Stimulated activated CD4-positive, alpha-beta T cell treated with anti-CD3 and anti-CD28 coated beads, Interleukin-15, amount 100 ng/mL, for 48 hours (primary cell): ENCODE results near the gene TTC13.

Experiments used
- DNase-seq, 2 donors: peaks; one replicate each; pipeline ENCODE4 v3.0.0-alpha.2; 2020; ENCODE audit warnings: low read depth in 2 of 2

The TTC13 gene

DNA sequence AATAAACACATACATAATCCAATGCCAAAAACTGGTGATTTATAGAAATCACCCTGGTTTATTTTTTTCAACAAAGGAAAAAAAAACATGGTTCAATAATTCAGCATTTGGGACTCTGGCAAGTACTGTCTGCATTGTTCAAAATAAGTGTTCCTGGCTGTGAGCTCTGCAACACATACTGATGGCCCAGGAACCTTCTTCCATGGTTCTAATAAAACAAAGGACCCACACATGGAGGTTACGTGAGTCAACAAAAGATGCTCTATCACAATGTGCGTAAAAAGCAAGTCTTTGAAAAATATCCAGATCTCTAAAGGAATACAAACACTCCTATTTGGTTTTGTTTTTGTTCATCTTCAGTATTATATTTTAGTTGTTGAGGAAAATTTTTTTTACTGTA, 72.4 kb downstream of the TTC13 start:
- no peak for DNase-seq

DNA sequence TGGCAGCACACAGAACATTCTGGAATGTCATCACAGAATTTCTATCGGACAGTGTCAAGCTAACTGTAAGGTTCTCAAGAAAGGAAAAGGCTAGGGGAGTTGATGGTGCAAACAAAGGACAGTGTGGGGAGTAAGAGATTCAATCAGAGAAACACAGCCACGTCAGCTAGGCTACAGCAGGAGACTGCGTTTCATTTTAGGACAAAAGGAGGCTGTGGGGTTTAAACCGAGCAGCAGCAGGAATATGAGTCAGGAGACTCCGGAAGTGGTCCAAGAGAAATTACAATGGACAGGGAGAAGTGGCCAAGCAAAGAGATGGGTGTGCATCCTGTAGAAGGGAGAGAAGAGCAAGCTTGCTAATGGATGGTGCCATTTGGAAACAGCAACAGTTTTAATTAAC, 72.9 kb downstream of the TTC13 start:
- no peak for DNase-seq

DNA sequence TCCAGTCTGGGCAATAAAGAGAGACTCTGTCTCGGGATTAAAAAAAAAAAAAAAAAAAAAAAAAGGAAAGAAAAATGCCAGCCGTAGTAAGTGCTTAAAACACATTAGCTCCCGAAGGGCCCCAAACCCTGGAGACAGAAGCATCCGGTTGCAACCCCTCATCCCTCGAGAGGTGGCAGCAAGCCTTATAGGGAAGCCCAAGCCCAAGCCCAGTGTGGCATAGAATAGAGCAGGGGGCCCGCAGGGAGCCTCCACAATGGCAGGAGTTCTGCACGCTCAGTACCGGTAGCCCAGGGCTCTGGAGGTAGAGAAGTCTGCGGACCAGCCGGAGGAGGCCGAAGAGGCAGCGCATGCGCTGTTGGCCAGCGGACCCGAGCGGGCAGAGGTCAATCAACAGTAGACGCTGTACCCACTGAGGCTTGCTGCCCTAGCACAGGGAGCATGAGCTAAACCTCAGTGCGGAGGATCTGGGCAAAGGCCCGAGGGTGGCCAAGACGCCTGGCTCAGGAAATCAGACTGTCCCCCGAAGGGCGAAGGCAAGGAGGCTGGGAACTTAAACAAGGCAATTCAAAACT, 76.2 kb downstream of the TTC13 start:
- DNase-seq = no peak

DNA sequence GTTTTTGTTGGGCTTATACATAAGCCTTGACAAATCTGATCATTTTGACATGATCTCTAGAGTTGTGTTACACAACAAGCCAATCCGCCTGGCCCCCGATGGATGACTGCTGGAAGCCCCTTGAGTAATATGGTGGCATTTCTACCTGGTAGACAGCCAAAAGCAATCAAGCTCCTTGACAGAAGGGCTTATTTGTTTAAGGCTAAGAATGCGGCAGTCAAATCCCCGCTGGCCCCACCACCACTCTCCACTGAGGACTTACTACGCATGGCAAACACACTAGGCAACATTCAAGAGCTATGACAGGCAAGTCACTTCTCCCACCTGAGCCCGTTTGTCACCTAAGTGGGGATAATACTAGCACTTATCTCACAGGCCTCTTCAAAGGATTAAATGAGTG, 77.0 kb downstream of the TTC13 start:
- no peak for DNase-seq

DNA sequence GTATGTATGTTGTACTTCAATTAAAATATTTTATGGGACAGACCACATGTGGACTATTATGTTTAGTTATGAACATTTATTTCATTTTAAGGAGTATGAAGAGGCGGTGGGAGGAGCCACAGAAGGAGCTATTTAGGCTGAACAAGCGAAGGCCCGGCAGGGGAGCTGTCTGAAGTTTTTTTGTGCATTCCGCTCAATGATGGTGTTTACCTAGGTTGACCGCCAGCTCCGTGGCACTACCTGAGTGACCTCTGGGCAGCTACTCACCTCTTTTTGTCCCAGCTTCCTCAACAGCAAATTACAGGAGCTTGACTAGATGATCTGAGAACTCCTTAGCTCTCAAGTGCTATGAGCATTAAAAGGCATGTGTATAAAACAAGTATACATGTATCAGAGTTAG, 77.7 kb downstream of the TTC13 start:
- no peak for DNase-seq

DNA sequence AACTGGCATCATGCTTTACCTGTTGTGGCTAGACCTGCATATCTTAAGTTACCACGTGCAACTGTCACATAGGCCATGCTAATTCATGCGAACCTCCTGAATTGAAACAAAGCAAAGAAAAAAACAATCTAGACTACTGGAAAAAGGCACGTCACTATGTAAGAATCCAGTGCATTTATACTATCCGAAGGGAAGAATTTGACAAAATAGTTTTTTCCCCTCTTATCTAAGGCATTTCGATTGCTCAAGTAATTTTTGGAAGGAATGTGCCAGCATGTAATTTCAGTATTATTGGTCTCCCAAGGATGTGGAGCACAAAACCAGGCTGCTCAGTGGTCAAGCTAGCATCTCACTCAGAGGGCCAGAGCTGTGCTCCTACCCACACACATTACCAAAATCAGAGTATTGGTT, 78.8 kb downstream of the TTC13 start:
- DNase-seq = no peak

DNA sequence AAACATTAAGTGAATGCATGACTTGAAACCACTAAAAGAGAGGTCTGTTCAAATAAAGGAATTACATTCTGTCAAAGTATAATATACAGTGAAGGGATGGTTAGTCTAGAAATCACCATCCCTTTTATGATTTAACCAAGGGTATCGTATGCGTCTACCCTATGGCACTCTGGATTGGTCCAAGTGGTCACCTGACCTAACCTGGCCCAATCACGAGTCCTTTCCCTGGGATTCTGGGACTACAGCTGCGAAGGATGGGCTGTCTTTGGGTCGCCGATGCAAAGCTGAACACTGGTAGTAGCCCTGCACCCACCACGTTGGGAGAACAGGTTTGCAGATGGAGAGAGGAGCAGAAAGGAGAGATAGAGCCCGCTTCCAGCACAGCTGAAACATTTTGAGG, 79.9 kb downstream of the TTC13 start:
- no peak for DNase-seq

DNA sequence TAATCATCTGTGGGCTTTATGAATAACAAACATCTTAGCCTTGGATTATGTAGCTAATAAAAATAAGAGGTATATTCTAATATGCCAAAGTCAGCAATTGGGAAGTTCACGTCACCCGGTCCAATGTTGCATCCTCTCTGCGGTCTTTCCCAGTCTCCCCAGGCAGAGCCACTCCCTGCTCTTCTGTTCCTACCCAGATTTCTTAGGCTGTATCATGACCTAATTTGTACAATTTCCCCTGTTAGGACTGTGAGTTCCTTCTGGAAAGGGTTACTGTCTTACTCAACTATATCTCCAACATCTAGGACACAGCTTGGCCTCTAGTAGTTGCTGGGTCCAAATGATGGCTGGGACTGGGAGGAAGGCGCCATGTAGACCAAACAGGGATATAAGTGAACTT, 80.5 kb downstream of the TTC13 start:
- DNase-seq = no peak

DNA sequence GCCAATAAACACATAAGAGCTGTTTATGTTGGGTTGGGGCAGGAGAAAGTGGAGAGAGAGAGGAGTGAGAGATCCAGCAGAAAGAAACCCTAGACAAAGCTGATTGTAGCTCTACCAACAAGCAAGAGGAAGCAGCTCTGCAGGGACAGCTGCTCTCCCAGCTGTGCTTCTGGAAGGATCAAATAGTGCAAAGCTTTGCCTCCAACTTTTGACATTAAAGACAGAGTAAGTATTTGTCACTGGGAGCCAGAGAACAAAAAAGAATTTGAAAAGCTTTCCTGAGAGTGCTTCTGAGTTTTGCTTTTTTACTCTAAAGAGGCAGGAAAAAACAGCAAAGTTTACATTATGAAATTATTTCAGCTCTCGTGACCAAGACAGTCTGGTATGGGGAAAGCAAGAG, 81.9 kb downstream of the TTC13 start:
- DNase-seq = no peak

DNA sequence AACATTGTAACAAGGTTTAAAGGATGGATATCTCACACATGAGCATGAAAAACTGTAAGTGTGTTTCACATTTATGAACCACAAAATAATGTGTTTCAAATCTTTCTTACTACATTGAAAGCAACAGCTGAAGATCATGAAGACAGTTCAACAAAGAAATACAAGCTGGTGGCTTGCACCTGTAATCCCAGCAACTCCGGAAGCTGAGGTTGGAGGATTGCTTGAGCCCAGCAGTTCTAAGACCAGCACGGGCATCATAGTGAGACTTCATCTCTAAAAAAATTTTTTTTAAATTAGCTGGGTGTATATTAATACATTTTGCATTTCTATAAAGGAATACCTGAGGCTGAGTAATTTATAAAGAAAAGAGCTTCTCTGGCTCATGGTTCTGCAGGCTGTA, 83.2 kb downstream of the TTC13 start:
- no peak for DNase-seq

DNA sequence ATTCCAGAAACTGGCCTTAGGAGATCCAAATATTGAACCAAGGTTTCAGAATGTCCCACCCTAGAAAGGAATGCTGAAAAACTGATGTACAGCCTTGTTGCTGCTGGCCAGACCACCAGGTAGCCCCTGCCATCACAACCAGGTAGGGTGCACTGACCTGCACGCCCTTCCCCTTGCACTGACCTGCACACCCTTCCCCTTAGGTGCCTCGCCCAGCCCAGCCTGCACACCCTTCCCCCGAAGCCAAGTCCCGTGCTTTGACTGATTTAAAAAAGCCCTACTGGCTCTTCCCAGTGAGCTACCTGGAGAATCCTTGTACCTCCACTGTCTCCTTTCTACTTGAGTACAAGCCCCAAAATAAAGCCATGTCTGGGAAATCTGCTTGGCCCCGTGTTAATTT, 84.0 kb downstream of the TTC13 start:
- no peak for DNase-seq

DNA sequence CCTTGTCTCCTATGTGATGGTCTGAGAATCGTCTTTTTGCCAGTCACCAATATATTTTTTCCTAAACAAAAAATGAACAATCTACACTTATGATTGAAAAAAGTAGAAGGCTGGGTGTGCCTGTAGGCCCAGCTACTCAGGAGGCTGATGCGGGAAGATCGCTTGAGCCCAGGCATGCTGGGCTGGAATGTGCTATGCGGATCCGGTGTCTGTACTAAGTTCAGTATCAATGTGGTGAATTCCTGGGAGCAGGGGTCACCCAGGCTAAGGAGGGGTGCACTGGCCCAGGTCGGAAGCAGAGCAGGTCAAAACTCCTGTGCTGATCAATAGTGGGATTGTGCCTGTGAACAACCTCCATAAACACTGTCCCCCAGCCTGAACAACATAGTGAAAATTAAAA, 84.6 kb downstream of the TTC13 start:
- no peak for DNase-seq

DNA sequence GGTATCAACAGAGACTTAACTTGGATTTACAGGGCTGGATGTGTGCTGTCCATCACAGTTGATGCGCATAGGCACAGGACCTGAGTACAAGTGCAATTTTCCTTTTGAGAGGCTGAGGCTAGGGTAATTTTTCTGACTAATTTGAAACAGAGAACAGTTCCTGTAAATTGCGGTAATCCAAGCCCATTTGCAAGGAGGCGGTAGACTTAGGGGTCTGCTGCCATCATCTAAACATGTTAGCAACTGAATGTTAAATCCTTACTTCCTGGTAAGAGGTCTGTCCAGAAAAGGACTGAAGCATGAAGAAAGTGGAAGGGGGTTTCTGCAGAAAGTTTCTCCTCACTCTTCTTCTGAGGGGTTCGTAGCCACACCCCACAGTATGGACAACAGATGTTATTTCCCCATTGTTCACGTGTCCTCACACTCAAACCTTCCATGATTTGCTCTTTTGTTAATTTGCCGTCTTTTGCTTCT, 86.6 kb downstream of the TTC13 start:
- DNase-seq = no peak

DNA sequence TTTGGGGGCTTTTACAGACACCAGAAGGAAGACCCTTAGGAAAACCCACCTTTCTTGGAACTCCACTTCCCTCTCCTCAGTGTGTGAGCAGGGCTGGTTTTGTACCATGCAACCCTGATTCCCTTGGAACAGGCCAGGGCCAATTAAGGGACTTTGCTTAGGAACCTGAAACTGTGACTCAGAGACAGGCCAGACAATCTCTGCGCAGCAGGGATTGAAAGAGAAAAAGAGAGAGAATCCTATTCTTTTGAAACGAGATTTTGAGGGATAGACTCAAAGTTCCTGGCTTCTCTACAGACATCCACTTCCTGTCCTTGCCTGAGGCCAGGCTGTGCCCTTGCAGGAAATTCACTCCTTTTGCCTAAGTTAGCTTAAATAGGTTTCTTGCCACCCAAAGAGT, 87.2 kb downstream of the TTC13 start:
- no peak for DNase-seq

DNA sequence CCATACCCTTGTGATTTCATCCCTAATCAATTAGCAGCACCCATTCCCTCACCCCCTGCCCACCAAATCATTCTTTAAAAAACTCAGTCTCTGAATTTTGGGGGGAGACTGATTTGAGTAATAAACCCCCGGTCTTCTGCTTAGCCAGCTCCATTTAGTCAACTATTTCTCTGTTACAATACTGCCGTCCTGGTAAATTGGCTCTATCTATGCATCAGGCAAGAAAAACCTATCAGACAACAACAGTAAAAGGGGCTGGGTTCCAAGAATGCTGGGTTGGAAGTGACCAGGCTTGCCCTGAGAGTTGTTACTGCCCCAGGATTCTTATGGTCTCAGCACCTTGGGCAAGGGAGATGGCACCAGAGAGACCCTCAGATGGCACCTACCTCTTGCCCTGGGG, 94.0 kb downstream of the TTC13 start:
- no peak for DNase-seq

DNA sequence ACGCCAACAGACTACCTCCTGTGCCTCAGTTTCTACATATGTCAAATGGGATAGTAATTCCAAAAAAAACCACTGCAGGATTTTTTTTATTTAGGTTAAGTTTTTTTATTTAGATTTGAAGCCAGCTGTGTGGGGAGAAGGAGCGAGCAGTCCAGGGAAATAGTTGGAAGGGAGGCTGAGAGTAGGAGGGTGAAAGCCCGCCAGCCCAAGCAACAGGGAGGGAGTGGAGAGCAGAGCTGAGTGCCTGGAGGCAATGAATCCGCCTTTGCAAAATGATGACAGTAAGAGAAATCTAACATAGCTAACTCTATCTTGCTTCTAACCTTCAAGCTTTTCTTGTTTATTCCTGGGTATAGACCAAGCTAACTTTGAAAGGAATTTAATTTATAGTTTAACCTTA, 94.7 kb downstream of the TTC13 start:
- no peak for DNase-seq

DNA sequence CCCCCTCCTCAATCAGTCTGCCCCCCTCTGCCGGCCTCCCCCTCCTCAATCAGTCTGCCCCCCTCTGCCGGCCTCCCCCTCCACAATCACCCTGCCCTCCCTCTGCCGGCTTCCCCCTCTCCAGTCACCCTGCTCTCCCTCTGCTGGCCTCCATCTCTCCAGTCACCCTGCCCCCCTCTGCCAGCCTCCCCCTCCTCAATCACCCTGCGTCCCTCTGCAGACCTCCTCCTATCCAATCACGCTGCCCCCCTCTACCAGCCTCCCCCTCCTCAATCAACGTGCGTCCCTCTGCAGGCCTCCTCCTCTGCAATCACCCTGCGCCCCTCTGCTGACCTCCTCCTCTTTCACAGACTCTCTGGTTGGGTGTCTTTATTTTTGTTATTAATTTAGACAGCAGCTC, 98.9 kb downstream of the TTC13 start:
- DNase-seq = no peak

DNA sequence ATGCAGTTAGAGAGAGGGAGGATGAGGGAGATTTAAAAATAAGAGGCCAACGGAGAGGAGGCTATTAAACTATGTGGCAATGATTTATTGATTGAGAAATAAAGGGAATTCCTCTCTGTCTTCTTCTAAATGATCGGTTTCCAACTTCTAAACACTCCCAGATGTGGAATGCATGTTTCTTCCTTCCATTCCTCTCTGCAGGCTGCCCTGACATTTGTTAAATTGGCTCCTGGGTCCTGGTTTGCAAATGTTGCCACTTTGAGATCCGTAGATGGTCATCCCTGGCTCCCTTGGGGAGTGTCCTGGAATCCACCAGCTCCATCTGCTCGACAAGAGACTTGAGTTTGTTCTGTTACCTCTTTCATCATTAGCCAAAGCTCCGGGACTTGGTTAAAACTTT, 100.1 kb downstream of the TTC13 start:
- DNase-seq = no peak

DNA sequence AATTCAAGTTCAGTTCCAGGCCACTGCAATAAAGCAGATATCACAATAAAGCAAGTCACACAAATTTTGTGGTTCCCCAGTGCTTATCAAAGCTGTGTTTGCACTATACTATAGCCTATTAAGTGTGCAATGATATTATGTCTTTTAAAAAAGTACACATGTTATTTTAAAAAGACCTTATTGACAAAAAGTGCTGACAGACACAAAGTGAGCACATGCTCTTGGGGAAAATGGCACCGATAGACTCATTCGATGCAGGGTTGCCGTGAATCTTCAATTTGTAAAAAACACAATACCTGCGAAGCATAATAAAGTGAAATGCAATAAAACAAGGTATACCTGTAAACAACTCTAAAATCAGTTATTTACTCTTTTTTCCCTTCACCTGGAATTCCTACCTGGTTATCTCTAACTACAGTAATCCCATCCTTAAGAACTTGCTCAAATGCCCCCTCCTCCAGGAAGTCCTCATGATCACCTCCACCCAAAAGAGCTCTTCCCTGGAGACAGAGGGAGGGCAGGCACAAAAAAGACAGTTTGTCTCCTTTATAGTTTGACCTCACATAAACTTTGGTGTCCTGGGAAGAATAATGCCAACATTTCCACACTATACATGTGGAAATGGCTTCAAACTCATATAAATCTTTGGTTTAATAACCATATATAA, 100.6 kb downstream of the TTC13 start:
- DNase-seq = no peak

DNA sequence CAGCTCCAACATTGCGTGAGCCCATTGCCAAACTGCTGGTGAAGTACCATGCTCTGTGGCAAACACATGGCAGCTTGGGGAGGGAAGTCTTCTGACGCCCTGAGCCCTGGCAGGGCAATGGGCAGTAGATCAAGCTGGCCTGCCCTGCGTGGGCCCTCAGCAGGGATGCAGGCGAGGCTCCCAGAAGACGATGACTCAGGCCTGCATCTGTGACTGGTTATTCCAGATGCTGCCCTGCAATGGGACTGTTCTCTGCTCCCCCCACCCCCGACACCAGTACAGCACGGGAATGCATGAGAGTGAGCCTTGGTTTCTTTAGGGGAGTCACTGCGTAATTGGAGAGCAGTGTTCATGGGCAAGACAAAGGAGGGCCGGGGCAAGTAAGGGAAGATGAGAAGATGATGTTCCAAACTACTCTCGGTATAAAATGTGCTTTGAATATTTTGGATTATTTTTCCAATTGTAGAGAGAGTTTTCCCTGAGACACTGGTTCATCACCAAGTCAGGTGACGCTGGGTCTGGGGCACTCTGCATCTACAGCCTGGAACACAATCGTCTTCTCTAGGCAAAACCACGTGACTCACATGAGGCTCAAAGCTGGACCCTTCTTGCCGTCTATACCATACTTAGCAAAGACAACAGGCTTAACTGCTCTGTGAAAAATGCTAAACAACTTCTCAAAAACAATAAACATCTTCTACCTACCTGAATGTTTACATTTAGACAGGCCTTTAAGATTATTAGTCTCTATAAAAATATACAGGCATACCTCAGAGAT, 101.3 kb downstream of the TTC13 start:
- DNase-seq = no peak

DNA sequence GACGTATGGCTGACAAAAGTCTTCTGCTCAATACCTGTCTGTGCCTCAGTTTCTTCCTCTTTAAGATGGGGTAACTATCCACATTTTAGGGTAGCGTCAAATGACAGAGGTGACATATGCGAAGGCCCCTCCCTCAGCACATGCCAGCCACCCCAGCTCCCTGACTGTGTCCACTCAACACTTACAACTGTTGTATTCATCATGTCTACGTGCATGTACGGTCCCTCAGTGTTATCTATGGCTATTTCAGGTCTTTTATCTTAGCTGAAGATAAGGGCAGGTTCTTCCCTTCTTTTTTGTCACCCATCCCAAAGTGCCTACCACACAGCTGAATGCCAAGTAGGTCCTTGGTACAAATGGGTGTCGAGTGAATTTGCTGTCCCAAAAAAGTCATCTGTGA, 102.0 kb downstream of the TTC13 start:
- DNase-seq = no peak

DNA sequence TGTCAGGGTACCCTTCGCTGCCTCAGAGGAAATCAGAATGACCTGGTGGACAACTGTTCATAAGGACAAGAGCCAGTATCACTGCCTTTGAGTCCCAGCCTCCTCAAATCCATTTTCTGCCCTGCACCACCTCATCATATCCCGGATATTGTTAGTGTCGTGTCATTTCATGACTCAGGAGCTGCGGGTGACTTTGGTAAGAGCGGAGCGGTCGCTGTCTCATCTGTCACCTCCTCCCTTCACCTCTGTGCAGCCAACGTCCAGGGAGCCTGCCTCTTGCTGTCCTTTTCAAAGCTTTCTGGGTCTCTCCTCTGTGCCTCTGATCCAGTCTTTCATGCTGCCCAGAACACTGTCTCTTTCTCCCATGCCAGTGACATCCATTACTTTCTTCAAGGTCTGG, 103.3 kb downstream of the TTC13 start:
- DNase-seq = no peak

DNA sequence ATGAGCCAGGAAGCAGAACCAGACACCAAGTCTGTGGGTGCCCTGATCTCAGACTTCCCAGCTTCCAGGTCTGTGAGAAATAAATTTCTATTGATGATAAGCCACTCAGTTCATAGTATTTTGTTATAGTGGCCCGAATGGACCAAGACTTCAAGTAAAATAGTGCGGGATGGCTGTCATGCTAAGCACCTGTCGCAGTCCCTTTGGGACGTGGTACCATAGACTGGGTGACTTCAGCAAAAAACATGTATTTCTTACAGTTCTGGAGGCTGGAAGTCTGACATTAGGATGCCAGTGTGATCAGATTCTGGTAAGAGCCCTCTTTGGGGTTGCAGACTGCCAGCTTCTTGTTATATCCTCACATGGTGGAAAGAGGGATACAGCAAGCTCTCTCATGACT, 107.7 kb downstream of the TTC13 start:
- no peak for DNase-seq
